GM19023 (cell line): ENCODE data around the gene HSPD1.

Source experiments
- ATAC-seq: cut with Tn5 transposase; IDR thresholded peaks from one replicate; pipeline ENCODE4 v1.9.1; 2021; ENCODE audit warnings: mild to moderate bottlenecking, moderate library complexity; ENCODE audit not compliant: unreplicated experiment

The HSPD1 gene

DNA sequence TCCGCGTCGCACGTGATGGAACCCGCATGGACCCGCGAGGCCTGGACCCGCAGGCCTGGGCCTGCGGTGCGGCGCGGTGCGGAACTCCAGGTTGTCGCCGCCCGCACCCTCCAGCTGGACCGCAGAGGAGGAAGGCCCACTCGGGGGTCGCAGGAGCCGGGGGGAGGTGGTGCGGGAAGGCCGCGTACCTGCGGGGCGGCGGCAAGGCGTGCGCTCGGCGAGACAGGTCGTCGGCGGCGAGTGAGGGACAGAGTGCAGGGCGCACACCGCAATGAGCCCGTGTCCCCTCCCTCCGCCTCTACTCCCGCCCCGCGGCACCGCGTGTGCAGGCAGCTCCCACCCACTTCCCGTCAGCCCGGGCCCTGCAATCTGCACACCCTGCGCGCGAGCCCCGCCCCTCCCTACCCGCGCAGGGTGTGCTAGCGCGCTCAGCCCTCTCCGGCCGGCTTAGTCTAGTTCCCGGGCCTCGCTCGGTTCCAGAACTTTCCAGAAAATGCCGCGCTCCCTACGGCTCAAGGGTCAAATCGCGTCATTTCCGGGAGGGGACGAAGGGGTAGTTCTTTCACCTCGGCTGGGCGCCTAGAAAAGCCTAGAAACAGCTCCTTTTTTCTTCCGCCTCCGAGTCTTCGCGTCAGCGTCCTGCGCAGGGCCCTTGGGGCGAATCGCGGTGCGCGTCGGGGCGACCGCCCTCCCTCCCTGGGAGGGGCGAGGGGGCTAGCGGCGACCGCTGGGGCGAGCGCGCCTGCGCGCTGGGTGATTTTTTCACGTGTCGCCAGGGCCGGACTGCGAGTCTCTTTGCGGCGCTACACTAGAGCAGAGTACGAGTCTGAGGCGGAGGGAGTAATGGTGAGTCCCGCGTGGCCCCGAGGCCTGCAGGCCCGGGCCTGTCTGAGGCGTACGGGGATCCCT is at the start of gene HSPD1, which contains the start of gene HSPE1:
Gene HSPD1, minus strand, starts transcription at position 247 of the 909 bp plus-strand sequence. CDS start 992 bp downstream, outside the sequence.
Gene HSPE1, plus strand, starts transcription at position 786 of the 909 bp plus-strand sequence. Its CDS starts 58 bp downstream, at position 844.
- ATAC-seq: peak; percentile 83

DNA sequence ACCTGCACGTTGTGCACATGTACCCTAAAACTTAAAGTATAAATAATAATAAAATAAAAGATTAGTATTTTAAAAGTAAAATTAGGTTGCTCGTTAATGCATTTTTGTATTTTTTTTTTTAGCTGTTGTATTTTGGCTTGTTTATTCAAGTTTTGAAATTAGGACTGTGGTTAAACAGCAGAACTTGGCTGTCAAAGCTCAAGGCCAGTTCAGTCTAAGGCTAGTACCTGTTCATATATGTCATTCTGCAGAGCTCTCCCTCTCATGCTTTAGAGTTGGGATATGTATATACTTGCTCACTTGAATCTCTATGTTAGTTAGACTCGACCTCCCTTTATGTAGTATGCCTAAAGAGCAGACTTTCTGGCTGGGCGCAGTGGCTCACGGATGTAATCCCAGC is 48.9 kb upstream of the HSPD1 start:
- no peak for ATAC-seq

DNA sequence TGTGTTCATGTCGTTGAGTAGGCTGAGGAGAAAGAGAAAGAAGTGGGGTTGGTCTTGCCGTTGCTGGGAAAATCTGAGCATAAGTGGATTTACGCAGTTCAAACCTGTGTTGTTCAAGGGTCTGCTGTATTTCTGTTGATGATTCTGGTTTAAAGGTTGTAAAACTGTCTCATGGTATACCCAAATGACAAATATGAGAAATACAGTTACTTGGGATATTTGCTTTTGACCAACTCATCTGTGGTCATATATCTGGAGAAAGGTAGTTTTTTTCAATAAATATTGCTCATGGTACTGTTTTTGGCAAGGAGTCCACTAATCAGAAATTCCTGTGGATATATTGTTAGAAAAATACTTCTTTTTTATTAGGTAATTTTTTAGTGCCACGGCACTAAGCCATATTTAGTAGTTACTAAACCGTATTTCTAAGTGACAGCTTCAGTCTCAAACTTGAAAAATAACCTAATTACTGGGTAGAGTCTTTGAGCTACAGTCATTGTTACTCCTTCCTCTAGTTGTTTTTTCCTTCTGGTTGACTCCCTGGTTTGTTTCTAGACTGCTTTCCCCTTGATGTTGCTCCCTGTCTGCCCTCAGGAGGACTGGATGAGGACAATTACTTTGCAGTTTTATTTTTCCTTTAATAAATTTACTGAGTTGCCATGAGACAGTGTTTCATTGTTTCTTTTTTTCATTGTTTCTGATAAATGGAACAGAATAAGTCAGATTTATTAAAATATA is 47.7 kb upstream of the HSPD1 start:
- ATAC-seq: no peak

DNA sequence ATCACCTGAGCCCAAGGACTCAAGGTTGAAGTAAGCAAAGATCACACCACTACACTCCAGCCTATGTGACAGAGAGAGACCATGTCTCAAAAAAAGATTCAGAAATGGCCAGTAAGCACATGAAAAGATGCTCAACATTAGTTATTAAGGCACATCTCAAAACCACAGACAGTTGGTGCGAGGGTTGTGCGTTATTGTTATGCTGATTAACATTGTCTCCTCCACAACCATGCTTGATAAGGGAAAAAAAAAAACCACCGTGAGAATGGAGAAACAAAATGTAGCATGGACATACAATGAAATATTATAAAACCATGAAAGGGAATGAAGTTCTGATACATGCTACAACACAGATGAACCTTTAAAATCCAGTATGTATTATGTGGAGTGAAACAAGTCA is 43.6 kb upstream of the HSPD1 start:
- ATAC-seq: no peak

DNA sequence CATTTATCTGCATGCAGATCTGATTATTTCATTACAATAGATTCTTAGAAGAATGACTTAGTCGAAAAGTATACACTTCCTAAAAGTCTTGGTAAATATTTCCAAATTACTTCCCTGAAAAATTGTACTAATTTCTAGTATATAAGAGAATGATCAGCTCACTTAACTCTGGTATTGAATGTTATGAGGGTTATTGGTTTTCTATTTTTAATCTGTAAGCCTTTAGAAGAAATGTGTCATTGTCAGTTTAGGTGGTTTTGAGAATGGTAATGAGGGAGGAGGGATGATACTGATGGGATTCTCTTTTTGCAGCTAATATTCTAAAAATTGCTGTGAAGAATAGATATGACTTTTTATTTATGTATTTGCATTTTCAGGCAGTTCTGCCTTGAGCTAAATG is 40.1 kb upstream of the HSPD1 start:
- ATAC-seq: no peak

DNA sequence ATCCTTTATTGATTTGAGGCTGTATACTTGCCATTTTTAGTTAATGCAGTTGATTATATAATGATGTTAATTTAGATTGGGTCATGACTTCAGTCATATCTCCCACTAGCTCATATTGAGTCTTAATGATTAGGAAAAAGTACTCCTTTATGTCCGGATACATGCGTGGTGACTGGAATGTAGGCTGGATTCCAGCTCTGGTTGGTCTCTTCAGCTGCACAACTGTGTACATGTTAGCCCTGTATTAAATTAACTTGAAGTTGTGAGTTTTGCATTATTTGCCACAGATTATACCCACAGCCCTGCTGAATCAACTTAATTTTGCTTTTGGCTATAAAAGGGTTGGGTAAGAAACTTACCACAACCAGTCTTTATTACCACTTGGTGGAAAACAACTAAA is 38.8 kb upstream of the HSPD1 start:
- ATAC-seq: no peak

DNA sequence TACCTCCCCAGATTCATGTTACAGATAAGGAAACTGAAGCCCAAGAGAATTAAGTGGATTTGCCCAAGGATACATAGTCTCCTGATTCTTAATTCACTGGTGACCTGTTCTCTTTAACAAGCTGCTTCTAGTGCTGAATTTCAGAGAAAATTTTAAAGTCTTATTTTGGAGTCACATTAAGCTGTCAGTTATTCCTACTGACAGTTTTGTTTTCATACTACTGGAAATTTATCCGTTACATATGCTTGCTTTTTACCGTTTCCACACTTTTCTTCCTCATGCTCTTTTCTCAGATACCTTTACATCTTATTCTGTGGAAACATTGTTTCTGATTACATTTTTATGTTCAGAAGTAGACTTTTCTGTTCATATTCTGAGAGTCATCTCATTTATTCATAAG is 17.5 kb upstream of the HSPD1 start:
- ATAC-seq: no peak

DNA sequence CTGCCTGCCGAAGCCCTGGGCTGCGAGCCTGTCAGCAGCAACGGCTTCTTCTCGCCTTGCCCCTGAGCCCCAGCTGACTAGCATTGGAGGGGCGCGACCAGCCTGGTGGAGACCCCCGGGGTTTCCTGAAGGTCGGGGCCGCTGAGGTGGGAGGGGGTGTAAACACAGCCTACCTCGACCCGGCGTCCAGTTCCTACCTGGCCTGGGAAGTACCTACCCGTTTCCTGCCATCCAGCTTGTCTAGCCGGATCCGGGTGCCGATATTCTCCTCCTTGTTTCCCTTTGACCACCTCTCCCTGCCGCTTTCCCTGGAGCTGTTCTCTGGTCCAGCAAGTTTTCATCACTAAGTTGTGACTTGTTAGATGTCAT is 16.7 kb upstream of the HSPD1 start:
- no peak for ATAC-seq

DNA sequence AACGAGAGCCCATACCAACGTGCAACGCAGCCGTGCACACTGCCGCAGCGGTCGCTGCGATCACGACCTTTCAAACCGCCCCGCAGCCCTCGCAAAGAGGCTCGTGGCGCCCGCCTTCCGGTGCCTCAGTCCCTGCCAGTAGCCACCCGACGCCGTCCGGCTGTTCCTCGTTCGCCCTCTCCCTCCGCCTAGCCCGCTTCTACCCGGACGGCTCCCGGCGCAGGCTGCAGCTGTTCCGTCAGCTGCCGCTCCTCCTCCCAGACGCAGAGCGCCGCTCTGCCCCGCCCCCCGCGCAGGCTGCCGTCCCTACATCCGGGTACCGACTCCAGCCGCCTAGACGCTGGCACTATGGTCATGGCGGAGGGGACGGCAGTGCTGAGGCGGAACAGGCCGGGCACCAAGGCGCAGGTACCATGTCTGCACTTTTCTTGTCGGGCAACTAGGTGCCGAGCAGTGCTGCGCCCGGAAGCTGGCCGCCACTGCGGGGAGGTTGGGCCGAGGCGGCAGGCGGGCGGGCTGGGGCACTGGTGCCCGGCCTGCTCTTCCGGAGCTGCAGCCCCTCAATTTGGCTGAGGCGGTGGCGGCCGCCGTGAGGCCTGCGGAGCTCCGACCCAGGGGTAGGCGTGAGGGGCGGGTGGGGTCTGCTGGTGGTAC is 16.2 kb upstream of the HSPD1 start, which contains the start of gene MOB4:
Gene MOB4, plus strand, starts transcription at position 328 of the 654 bp plus-strand sequence. Its CDS starts 21 bp downstream, at position 349.
- peak; percentile 95 for ATAC-seq

DNA sequence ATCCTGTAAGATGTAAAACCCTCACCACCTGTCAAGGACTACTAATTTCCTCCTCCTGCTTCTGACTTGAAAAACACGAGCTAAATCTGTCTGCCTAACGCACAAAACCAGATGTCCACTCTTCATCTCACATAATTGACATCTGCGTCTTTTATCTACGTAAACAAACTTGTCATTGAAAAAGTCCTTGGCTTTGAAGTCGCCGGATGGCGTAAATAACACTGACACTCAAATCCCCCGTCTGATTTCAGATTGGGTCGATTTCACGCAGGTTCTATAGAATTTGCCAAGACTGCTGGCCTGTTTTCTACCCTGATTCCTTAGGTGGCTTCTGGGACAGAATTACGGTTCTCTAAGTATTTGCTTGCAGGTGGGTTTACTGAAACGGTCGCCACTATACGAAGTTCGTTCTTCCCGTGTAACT is 15.7 kb upstream of the HSPD1 start:
- ATAC-seq: peak; percentile 3

DNA sequence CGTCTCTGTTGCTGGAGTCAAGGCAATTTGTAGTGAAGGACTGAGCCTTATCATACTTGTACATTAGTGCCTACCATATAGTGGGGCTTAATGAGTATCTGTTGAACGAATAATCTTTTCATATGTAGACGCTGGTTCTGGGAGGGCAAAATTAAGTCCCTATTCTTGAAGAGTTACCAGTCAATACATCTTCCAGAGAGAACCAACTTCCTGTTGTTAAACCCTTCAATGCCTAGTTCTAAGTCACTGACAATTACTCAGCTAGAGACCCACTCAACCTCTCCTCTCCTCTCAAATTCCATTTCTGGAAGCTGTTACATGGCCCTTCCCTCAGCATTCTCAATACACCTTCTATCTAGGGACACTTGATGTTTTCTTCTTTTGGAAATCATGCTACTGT is 15.1 kb upstream of the HSPD1 start:
- no peak for ATAC-seq

DNA sequence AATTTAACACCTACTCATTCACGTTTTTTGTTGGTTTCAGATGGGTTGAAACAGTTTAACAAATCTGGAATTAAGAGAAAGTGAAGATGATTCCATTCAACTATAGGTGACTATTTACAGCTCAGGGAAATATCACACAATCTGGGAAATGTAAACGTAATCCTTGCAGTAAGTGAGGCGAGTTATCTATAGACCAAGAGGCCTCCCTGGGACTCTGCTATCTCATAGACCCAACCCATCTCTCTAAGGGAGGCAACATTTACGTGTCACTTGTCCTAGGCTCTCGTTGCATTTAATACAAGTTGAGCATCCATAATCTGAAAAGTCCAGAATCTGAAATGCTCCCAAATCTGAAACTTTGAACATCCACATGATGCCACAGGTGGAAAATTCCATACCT is 14.3 kb upstream of the HSPD1 start:
- no peak for ATAC-seq

DNA sequence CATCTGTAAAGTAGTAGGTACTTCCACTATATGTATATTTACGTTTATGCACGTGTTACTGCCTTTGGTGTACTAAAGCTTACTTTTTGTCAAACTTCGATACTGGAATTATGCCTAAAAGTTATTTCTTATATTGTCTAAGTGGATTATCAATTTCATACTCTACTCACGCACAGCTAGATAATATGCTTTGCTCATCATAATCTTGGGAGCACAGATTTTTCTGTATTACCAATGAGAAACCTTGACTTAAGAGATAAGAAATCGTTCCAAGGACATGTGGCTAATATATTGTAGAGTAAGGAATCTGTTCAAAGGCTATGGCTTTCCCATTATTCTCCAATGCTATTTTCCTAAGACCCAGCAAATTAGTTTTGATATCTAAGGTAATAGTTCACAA is 7.0 kb upstream of the HSPD1 start:
- ATAC-seq: no peak

DNA sequence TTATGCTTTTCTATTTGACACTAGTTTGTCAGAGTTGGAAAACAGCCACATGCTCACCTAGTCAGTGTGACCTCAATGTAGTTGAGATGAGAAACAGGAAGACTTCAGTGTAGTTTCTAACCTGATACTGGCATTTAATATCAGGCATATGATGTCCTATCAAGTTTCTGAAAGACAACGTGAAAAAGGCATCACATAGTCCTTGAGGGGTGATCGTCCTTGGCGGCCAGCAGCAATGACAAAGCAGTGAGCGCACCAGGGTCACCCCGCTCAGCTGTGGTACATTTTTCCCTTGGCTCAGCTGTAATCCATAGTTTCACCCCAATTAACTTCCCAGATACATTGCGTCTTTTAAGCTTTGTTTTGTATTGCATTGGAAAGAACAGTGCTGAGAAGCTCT is 4.9 kb upstream of the HSPD1 start:
- ATAC-seq: no peak

DNA sequence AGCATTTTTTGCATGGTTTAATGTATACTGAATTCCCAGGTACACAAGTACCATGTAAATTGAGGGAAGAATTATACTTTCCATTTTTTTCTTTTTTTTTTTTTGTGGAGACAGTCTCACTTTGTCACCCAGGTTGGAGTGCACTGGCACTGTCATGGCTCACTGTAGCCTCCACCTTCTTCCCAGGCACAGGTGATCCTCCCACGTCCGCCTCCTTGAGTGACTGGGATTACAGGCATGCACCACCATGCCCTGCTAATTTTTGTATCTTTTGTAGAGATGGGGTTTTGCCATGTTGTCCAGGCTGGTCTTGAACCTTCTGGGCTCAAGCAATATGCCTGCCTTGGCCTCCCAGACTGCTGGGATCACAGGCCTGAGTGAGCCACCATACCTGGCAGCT is 4.4 kb upstream of the HSPD1 start:
- ATAC-seq: no peak

DNA sequence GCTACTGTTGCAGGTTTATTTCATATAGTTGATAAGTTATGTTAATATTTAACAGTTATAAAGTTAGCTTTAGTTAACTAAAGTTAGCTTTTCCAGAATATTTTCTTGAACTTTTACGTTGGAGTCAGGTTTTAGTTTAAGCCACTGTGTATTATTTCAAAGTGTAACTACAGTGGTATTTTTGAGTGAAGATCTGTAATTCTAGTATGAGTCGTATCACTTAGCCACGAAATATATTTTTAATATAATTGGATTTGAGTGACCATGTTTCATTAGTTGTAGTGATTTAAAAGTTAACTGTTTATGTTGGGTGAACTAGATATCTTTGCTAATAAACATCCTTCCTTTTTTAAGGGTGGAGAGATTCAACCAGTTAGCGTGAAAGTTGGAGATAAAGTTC is 3.0 kb upstream of the HSPD1 start:
- no peak for ATAC-seq

DNA sequence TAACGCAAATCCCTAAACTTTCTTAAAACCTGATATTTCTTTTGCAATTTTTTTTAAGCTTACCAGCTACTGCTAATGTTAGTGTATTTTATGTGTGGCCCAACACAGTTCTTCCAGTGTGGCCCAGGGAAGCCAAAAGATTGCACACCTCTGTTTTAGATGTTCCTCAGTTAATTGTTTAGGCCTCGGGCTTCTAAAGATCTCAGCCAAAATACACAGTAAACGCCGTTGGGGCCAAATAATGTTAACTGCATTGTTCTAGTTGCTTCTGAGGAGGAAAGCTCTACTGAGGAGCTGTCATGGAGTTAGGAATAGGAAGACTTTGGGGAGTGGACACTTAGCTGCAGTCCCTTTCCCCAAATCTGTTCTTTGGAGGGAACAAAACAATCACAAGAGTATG is 2.6 kb upstream of the HSPD1 start:
- no peak for ATAC-seq

DNA sequence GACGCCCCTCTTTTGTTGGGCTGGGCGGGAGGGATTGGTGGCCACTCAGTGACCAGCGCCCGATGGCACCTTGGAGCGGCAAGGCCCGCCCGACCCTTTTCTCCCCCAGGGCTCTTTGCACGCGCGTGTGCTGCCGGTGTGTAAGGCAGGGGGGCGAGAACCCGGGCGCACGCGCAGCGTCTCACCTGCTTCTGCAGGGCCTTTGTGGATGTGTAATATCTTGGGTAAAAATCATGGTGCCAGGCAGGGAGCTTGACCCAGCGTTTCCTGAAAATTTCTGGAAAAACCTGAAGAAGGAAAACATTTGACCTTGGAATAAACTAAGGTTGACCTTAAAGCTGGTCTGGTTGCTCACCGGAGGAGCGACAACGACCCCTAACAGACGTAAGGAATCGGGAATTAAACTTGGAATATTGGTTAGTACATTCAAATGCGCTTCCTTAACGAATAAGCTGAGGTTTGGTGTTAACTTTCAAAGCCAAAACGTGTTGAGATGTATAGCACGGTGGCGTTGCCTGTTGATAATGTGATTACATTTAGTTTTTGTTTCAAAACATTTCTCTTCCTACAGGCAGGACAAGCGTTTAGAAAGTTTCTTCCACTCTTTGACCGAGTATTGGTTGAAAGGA is 977 bp upstream of the HSPD1 start:
- peak; percentile 8 for ATAC-seq

DNA sequence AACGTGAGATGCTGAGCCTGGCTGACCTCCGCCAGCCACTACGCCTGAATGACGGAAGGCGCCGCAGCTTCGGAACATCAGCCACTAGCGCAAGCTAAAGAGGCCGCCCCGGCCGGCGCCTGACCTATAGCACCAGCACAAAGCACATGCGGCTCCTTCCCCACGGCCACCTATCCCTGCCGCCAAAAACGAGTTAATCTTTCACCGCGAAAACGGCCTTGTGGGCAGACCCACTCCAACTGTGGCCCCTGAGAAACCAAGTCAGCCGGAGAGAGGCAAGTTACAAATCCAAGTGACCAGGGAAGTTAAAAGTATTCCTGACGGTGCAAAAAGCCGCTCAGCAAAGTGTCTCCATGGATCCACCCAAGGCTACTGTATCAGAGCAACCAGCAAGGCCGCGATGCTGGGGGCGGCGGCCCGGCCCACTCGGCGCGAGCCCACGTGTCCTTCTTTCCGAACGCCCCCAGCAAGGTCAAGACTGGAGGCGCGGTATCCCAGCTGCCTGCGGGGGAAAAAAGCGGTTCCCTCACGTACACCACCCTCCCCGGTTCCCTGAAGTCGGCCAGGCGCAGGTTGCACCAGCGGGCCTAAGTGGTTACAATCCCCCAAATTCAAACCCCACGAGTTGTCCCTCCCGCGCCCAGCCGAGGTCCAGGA is 575 bp downstream of the HSPD1 start:
- peak; percentile 13 for ATAC-seq

DNA sequence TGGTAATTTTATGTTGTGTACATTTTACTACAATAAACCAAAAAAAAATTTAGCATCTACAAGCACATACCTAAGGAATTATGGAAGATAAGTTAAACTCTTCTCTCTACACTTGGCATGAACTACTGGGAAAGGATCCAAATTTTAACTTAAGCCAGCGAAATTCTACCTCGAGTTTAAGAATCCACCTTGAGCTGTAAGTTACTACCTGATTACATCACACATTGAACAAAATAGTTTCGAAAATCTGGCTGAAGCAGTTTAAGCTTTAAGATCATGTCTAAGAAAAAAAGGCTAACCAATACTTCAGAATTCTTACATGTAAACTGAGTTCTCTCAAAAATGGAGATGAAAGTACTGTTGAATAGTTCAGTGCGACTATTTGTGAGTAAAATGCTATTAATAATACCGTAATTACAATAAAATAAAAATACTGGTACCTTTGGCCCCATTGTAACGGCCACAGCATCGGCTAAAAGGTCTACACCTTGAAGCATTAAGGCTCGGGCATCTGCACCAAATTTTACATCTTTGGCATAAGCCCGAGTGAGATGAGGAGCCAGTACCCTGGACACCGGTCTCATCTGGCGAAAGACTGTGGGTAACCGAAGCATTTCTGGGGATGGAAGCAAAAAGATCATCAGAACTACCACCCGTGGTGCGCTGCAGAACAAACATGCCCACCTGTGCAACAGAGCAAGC is 1.3 kb downstream of the HSPD1 start:
- no peak for ATAC-seq
